ELR (cell line): ENCODE measurements around the gene GOLGA6A.
A peak's percentile ranks its signal among the peaks of the same experiment; 100 is the strongest.
"Not testable (repeated sequence)": the region's sequence is repeated elsewhere in the genome, so short reads cannot be mapped to it uniquely, and the experiment has no call there.

Source experiments
- DNase-seq: peaks from one replicate; pipeline ENCODE4 v3.0.0-alpha.2; 2015; ENCODE audit warnings: low read depth

Gene GOLGA6A

DNA sequence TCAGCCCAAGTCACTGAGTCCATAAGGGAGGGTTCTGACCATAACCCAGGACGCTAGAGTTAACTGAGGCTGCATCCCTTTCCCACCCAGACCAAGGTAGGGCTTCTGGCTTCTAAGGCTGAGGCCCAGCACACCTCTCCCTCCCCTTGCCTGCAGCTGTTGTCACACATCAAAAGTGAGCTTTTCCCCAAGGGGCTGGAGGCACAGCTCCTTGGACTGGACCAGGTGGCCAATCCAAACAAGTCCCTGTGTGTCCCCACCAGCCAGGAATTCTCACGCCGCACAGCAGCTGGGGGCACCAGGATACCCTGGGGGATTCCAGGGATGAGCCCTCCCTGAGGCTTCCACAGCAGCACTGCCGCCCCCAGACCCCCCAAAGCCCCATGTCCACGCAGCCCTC is 25.8 kb upstream of the GOLGA6A start:
- no peak for DNase-seq

DNA sequence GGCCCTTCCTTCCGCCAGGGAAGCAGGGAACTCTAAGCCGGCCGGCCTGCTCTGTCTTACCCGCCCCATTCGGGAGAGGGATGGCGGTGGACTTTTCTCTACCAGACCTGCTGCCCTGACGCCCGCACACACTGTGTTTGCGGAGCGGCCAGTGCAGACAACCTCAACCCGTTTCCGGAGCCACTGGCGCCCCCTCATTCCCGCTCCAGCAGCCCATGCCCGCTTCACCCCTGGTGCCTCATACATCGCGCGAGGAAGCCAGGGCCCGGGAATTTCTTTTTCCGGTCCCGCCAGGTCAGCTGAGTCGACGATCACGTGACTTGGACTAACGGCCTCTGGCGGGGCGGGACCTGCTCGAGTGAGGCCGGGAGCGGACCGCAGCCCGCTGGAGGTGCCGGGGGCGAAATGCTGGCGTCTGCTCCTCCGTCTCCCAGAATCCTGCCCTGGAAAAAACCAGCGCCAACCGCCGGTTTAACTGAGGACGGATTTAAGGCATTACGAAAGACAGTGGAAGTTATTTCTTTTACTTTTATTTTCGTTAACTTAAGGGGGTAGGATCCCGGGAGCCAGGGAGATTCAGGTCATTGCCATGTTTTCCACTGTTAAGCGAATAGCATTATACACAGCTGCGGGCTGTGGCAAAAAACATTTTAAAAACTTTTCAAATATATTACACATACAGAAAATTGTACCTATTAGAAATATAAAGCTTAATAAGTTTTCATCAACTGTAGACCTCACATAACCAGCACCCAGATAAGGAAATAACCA is 17.8 kb upstream of the GOLGA6A start:
- peak; percentile 87 for DNase-seq

DNA sequence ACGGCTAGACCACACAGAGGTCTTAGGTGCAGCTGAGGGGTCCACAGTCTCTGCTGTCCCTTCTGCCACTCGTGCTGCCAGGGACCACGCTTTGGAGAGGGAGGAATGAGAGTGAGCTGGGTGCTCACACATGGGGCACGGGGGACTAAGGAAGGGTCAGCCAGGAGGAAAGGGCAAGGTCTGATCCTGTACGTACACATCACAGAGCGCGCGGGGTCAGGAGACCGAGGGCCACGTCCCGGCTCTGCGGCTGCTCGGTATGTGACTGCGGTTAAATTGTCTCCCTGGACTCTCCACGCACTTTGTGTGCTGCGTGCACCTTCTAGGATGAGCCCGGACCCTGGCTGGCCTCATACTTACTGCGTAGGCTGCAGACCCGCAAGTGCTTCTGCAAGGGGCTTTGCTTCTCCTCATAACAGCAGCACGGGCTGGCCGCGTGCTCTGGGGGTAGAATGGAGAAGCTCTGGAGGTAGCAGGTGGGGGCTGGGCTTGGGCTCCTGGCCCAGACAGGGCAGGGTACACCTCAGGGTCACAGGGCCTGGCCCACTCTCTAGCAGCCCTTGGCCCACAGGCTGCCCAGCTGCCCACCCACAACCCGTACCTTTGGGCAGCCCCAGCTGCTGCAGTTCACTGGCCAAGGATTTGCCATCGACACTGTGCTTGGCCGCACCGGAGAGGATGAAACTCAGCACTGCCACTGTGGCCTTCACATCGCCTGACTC is 14.6 kb upstream of the GOLGA6A start:
- not testable (repeated sequence) for DNase-seq

DNA sequence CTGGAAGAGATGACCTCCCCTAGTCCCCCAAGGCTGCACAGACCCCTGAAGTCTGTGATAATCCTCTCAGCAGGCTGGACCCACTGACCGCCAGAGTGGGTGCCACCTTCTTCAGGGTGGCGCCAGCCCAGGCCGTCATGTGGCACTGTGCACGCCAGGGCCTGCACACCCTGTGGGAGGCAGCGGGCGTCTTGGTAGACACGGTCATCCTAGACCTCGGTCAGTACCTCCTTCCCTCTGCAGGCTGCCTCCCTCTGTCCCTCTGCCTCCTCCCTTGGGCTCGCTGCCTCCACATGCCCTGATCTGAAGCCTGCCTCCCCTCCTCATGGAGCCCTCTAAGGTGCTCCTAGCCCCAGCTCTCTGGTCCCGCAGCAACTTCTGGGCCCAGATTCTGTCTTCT is 13.3 kb upstream of the GOLGA6A start:
- DNase-seq, result not testable (repeated sequence)

DNA sequence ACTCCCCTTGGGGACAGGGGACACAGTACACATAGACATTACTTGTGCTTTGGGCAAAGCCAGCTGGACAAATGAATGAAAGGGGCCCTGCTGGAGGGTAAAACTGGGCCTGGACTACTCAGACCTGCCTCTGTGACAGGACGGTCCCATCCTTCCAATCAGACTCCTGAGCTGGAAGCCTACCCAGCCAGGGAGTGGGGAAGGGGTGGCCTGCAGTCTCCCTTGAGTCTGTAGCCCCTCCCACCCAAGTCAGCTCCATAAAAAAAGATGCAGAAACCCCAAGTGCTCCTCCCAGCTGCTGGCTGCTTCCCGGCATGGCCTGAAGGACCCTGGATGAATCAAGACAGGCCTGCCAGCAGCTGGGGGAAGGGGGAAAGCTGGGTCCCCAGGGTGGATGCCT is 12.2 kb upstream of the GOLGA6A start:
- not testable (repeated sequence) for DNase-seq

DNA sequence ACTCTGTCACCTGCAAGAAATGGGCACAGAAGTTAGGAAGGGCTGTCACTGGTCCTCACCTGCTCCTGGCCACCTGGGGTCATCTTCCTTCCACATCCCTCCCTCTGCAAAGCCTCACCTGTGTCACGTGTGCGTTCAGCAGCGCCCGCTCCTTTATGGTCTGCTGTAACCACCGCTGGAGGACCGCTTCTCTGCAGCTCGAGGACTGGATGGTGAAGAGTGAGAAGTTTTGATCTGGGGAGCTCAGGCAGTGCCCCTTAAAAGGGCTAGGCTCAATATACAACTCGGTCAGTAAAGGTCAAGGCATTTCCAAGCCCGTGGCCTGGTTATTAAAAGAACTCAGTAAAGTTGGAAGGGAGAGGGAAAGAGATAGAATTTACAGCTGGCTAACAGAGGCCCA is 6.6 kb downstream of the GOLGA6A start:
- DNase-seq, result not testable (repeated sequence)

DNA sequence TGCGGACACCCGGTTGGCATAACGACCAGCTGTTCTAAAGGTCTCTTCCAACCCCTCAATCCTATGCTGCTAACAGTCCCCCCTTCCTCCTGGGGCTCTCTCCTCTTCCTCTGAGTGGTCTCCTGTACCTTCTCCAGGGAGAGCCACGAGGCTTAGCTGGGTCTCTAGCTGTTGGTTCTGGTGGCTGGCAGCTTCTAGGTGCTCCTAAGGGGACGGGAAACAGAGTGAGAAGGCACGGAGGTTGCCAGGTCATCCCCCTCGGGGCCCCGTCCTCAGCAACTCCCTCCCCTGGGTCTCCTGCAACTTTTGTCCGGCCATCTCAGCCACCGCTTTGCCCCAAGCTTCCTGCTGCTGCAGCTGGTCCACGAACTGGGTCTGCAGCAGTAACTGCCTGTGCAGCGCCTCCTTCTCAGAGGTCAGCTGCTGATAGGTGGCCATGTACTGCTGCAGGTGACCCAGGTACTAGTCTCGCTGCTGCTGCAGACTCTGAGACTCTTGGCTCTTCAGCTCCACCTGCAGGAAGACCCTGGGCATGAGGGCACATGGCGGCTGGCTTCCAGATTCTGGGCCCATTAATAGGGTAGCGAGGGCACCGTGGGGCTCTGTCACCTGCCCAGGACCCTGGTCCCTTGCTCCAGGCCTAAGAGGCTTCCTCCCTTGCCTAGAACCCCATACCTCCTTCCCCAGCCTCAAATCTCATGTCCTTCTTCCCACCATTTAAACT is 9.6 kb downstream of the GOLGA6A start:
- not testable (repeated sequence) for DNase-seq

DNA sequence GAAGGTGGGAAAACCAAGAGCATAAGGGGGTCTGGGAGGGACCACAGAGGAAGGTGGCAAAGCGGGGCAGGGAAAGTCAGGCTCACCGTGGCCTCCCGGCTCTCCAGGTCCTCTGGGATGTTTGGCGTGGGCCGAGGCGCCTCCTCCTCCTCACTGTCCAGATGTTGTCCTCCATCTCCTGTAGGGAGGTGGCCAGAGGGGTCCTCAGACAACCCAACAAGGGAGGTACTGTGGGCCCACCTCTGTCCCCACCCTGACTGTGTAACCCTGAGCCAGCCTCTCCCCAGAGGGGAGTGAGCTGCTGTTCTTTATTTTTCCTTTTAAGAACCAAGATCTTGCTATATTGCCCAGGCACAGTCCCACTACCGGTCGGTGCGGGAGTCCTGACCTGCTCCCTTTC is 10.2 kb downstream of the GOLGA6A start:
- not testable (repeated sequence) for DNase-seq

DNA sequence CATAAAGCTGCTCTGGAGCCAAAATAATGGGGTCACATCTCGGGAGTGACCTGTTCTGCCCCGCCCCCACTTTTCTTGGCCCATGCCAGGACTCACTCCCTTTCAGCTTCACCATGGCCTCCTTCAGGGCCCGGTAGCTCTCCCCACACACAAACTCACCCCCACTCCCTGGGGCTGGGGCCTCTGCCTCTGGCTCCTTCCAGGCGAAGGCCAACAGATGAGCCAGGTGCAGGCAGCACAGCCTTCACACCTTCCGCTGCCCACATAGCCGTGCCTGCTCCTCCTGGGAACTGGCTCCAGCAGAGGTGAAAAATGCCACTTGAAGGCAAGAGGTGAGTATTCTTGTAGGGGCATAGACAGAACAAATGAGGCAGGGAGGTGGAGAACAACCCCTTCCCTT is 10.7 kb downstream of the GOLGA6A start:
- not testable (repeated sequence) for DNase-seq

DNA sequence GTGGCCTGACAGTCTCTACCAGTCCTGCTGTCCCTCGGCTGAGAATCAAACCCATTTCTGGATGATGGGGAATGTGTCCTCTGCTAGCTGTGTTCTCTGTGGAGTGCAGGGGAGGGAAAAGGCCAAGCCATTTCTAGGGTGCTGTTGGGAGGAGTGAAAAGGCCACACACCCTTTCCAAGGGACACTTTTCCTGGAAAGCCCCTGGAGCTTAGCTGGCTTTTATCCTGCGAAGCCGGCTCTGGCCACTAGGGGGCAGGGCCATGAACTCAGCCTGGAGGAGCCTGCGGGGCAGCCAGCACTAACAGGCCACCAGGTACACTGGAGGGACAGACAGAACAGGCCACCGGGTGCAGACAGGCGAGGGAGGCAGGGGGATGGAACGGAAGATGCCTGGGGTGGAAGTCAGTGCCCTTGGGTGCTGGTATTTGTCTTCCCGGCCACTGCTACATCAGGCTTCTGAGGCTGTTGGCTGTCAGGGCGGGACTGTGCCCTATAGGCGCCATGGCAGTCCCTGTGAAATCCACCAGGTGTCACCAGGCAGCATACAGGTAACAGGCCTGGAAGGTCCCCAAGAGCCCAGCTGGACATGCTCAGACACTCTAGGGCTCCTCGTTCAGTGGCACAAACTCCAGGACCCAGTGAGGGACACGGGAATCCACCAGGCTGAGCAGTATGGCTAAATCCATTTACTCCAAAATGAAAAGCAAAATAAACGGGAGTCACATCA is 16.5 kb downstream of the GOLGA6A start:
- not testable (repeated sequence) for DNase-seq

DNA sequence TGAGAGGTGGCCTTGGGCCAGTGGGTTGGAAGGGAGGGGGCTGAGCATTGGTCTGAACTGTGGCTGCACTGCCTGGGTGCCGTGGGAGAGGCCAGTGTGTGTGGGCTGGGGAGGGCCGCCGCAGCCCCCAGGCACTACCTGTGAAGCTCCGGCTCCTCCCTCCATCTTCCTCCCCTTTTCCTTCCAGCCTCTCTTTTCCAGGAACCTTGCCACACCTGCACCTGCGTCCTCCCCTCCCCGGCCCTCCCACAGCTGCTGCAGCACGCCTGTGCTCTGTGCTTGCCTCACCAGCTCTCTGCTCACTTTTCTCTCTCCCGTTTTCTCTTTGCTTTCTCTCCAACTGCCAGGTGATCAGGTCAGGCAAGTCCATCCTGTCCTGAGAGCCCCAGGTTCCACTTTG is 17.5 kb downstream of the GOLGA6A start:
- DNase-seq, result not testable (repeated sequence)

DNA sequence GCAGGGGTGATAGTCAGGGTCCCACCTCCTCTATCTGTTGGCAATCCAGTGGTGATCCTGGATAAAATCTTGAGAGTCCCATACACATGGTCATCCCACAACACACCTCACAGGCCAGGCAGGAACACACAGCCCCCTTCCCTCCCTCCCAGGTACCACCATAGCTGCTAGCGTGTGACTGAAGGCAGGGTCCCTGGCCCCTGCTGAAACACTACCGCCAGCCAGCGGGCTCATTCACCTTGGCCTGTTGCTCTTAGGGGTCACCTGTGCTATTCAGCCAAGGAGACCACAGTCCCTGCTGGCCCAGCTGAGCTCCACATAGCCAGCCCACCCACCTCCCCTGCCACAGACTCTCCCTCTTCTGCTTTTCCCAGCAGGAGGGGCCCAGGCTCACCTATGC is 18.2 kb downstream of the GOLGA6A start:
- not testable (repeated sequence) for DNase-seq

DNA sequence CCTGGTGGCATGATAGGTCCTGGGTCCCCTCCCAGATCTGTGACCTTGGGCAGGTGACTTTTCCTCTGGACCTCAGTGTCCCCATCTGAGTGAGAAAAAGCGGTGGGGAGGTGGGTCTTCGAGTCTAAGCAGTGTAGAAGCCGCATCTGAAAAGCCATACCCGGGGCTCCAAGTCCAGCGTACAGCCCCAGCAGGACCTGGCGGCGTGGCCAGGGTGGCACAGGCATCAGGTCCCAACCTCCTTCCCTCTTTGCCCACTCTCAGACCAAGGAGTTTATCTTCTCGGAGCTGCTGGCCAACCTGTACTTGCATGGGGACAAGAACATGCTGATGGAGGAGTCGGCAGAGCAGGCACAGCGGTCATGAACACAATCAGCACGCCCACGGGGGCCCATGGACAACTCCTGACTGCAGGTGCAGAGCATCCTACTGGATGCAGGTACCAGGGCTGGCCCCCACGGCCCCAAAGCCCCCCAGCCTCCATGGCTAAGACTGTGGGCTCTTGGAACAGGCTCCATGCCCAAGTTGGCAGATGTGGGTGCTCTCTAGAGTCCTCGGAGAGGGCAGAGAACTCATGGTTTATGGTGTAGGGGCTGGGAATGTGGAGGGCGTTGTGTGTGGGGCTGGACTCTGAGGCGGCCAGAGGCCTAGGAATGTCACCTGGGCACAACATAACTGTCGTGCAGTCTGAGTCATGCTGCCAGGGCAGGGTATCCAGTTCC is 18.8 kb downstream of the GOLGA6A start:
- not testable (repeated sequence) for DNase-seq

DNA sequence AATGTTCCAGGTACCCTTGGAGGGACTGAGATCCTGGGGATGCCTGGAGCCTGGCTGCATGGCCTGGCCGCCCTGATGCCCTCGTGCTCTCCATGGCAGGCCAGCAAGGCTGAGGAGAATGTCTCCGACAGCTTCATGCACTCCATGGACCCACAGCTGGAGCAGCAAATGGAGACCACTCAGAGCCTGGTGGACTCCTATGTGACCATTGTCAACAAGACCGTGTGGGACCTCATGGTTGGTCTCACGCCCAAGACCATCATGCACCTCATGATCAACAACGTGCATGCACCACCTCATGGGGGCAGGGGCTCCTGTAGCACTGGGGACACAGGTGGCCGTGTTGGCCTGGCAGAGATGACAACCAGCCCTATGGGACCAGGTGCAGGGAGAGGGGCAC is 19.7 kb downstream of the GOLGA6A start:
- DNase-seq, result no peak

DNA sequence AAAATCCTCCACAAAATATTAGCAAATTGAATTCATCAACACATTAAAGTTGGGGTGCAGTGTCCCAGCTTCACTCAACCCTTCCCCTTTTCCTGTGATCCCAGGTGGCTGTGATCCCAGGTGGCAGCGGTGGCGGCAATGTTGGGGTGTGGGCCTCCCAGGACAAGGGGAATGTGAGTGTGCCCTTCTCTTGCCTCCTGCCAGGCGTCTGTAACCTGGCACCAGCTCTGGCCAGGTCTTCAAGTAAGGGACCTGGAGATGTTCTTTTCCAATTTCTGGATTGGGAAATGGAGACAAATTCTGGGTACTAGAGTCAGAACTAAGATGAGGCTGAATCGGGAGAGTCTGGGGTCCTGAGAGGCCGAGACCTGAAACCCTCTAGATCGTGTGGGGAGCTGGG is 20.1 kb downstream of the GOLGA6A start:
- no peak for DNase-seq

DNA sequence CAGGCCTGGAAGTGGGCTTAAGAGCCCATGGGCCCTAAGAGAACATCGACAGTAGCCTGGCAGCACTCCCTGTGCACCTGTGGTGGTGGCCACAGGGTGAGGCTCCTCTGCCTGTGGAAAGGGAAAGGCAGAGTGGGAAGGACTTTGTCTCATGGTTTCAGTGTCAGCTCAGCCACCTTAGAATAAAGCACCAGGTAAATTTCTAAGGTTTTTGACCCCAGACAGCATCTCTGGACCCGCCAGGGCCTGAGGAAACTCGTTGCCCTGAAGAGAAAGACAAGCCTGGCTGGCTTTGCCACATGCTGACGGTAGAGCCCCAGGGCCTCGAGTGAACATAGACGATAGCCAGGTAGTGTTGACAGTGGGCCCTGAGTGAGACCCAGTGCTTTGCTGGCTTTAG is 22.1 kb downstream of the GOLGA6A start:
- DNase-seq, result no peak

DNA sequence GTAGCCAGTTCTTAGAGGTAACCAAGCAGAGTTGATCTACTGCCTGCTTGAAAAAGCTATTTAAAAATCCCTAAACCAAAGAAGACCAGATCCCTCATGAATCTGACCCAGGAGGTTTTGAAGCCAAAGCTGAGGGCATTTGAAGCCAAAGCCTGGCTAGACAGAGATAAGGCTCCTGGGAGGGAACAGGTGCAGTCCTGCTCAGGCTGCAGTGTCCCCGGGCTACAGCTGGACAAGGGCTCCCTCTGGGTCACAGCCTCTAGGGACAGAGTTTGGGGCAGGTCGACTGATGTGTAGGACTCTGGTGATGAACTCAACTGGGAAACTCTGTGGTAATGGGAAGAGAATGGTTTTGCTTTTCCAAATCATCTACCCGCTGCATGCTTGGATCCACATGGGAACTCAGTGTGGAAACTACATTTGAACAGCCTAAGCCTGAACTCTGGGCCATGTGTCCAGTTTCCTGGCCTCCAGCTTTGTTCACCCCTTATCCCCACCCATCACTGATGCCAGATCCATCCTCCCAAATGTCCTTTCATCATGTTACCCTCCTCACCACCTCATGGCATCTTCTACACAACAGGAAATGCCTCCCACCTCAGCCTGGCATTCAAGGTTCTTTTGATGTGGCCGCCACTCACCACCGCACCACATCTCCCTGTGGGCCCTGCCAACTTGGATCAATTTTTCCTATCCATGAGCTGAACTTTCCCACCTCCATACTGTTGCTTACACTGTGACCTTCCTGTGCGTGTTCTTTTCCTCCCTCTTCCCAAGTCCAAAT is 23.1 kb downstream of the GOLGA6A start:
- not testable (repeated sequence) for DNase-seq

DNA sequence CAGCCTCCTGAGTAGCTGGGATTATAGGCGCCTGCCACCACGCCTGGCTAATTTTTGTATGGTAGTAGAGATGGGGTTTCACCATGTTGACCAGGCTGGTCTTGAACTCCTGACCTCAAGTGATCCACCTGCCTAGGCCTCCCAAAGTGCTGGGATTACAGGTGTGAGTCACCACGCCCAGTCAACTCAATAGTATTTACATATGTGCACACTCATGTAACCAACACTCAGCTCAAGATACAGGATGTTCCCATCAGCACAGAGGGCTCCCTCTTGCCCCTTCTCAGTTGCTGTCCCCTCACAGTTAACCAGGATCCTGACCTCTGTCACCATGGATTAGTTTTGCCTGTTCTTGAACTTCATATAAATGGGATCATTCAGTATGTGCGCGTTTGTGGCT is 26.0 kb downstream of the GOLGA6A start:
- DNase-seq, result peak; percentile 34

DNA sequence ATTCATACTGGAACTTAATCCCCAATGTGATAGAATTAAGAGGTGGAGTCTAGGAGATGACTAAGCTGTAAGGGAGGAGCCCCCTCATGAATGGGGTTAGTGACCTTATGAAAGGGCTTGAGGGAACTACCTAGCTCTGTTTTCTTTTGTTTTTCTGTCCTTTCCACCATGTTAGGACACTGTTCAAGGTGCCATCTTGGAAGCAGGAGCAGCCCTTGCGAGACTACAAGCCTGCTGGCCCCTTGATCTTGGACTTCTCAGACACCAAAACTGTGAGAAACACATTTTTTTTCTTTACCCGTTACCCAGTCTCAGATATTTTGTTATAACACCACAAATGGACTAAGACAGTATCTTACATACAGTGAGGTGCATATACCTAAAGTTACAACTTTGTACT is 26.5 kb downstream of the GOLGA6A start:
- DNase-seq, result no peak

DNA sequence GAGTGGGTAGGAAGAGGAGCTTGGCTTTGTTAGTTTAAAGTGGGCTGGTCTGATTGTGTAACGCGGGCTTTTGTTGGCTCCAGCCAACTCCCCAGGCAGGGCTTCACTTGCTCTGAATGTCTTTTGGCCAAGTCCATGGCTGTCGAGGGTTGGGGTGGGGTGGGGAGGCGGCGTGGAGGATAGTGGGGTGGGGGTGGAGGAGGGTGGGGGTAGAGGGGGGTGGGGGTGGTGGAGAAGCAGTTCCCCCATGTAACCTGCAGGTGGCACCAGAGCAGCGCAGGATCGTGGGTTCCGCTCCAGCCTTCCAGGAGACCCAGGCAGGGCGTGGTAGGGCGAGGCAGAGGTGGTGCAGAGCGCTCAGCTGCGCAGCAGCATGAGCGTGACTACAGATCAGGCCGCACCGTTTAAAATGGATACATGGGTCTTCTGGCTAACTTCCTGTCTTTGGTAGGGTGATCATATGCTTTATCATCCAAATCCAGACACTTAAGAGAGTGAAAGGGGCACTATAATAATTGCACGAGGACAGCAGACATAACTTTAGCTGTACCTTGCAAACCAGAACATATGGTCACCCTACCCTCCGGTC is 28.3 kb downstream of the GOLGA6A start:
- DNase-seq, result peak; percentile 79
